Hepatocyte (in vitro differentiated cells): Measurements from ENCODE around the gene TOP1. TPM values are rescaled to one million over a fixed set of nuclear protein-coding genes. Genes with fewer than 3 reads are reported as not detected.

Source experiments
- DNase-seq: peaks from one replicate; pipeline ENCODE4 v3.0.0-alpha.2; 2016; ENCODE audit warnings: low spot score
- H2AFZ ChIP-seq: fragments of 200-600 bp; sonication (generic); 2 replicates; pipeline ENCODE4 v1.6.0; 2016; ENCODE audit warnings: antibody characterized with exemption, mild to moderate bottlenecking
- H3K27ac ChIP-seq: fragments of 200-600 bp; sonication (generic); 2 replicates; pipeline ENCODE4 v1.5.1; 2016; ENCODE audit warnings: mild to moderate bottlenecking
- H3K27me3 ChIP-seq: fragments of 200-600 bp; sonication (generic); 2 replicates; pipeline ENCODE4 v1.6.1; 2016
- H3K36me3 ChIP-seq: fragments of 200-600 bp; sonication (generic); replicated peaks from 2 replicates; pipeline ENCODE4 v1.5.1; 2016; ENCODE audit warnings: low read depth; ENCODE audit not compliant: insufficient read depth
- H3K4me1 ChIP-seq: fragments of 200-600 bp; sonication (generic); 2 replicates; pipeline ENCODE4 v1.5.1; 2016; ENCODE audit warnings: mild to moderate bottlenecking, moderate library complexity; ENCODE audit not compliant: insufficient read depth
- H3K4me2 ChIP-seq: fragments of 200-600 bp; sonication (generic); 2 replicates; pipeline ENCODE4 v1.6.0; 2016
- H3K4me3 ChIP-seq: fragments of 200-600 bp; sonication (generic); 2 replicates; pipeline ENCODE4 v1.5.1; 2016; ENCODE audit warnings: mild to moderate bottlenecking
- H3K79me2 ChIP-seq: fragments of 200-600 bp; sonication (generic); 2 replicates; pipeline ENCODE4 v1.6.0; 2017; ENCODE audit warnings: mild to moderate bottlenecking
- H3K9me2 ChIP-seq: fragments of 200-600 bp; sonication (generic); replicated peaks from 2 replicates; pipeline ENCODE4 v1.6.0; 2017; ENCODE audit warnings: mild to moderate bottlenecking; ENCODE audit not compliant: insufficient read depth
- H3K9me3 ChIP-seq: fragments of 200-600 bp; sonication (generic); 2 replicates; pipeline ENCODE4 v1.5.1; 2016; ENCODE audit warnings: low read depth, mild to moderate bottlenecking
- H4K20me1 ChIP-seq: fragments of 200-600 bp; sonication (generic); 2 replicates; pipeline ENCODE4 v1.6.0; 2016; ENCODE audit warnings: mild to moderate bottlenecking; ENCODE audit not compliant: insufficient read depth, poor library complexity, severe bottlenecking
- EZH2 ChIP-seq: fragments of 200-600 bp; sonication (generic); IDR thresholded peaks from 2 replicates; pipeline ENCODE4 v1.6.1; 2016; ENCODE audit warnings: antibody characterized with exemption, mild to moderate bottlenecking, borderline replicate concordance
- EZH2phosphoT487 ChIP-seq: fragments of 200-600 bp; sonication (generic); IDR thresholded peaks from one replicate; pipeline ENCODE4 v1.6.1; 2018; ENCODE audit warnings: antibody characterized with exemption, mild to moderate bottlenecking, low read depth, moderate library complexity; ENCODE audit not compliant: unreplicated experiment, severe bottlenecking
- WGBS: methylation state at CpG from one replicate; pipeline ENCODE4 v1.1.6; 2016; ENCODE audit warnings: low lambda C conversion rate; ENCODE audit errors: missing lambda C conversion rate; 5-methylcytosine and 5-hydroxymethylcytosine counted together
- polyA plus RNA-seq: library from polyadenylated mRNA; unstranded; fragments of >200 nt; fragmentation: Nextera tagmentation; extraction: Ambion mirVana; gene quantifications from 2 replicates; pipeline ENCODE4 v1.2.1, GENCODE V29; 2016
- total RNA-seq: library from RNA; depleted of rRNA; stranded (reverse); fragments of >200 nt; gene quantifications from 2 replicates; pipeline ENCODE4 v1.2.3, GENCODE V29; 2014
- TF ChIP-seq, protein P1 (sequence below): fragments of 200-600 bp; sonication (generic); IDR thresholded peaks from 2 replicates; pipeline ENCODE4 v1.5.1; 2016; ENCODE audit warnings: antibody characterized with exemption, mild to moderate bottlenecking; ENCODE audit not compliant: poor library complexity

Gene TOP1
- total and polyA plus RNA-seq, 2 experiments from 2014 or later: 28.3 to 38.2 TPM

DNA sequence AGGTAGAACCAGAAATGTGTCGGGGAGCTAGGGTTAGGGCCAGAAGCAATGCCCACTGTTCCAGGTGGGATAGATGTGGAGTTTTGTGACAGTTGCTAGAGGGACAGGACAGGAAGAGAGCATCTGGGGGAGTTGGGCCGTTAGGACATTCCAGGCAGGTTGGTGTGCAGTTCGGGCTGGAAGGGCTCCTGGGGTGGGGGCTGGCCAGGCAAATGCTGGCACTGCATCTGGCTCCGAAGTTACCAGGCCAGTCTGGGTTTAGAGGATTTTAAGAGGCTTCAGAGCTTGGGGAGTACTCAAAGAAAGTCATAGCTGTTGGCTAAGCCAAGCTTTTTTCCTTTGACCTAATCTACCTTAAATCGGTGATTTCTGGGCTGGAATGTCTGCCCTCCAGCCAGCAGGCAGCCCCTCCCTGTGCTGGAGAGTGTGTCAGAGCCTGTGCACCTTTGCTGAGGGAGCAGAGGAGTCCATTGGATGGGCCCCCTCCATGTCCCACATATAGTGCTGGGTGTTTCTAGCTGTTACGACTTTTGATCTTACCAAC, 129.5 kb downstream of the TOP1 start:
- Histone ChIP-seq H3K9me2 (no peaks in the 10 kb centered on the region), H2AFZ (no peak overlapping the region), H3K27ac (no peak overlapping the region), H3K4me3 (no peak overlapping the region), H3K4me1 (peaks cover 10% of the 10 kb centered on the region), H3K4me2 (no peak overlapping the region), H3K27me3 (no peaks in the 10 kb centered on the region), H3K9me3 (no peaks in the 10 kb centered on the region), H3K79me2 (peaks cover 65% of the 10 kb centered on the region), H3K36me3 (no peaks in the 10 kb centered on the region), H4K20me1 (peaks cover 71% of the 10 kb centered on the region)
- TF ChIP-seq, protein P1, sequence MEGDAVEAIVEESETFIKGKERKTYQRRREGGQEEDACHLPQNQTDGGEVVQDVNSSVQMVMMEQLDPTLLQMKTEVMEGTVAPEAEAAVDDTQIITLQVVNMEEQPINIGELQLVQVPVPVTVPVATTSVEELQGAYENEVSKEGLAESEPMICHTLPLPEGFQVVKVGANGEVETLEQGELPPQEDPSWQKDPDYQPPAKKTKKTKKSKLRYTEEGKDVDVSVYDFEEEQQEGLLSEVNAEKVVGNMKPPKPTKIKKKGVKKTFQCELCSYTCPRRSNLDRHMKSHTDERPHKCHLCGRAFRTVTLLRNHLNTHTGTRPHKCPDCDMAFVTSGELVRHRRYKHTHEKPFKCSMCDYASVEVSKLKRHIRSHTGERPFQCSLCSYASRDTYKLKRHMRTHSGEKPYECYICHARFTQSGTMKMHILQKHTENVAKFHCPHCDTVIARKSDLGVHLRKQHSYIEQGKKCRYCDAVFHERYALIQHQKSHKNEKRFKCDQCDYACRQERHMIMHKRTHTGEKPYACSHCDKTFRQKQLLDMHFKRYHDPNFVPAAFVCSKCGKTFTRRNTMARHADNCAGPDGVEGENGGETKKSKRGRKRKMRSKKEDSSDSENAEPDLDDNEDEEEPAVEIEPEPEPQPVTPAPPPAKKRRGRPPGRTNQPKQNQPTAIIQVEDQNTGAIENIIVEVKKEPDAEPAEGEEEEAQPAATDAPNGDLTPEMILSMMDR: no peak
- TF ChIP-seq EZH2 (no peak), EZH2phosphoT487 (no peak)
- WGBS: 77% methylated on average over 6 of the region's 6 CpGs
- no peak for DNase-seq

DNA sequence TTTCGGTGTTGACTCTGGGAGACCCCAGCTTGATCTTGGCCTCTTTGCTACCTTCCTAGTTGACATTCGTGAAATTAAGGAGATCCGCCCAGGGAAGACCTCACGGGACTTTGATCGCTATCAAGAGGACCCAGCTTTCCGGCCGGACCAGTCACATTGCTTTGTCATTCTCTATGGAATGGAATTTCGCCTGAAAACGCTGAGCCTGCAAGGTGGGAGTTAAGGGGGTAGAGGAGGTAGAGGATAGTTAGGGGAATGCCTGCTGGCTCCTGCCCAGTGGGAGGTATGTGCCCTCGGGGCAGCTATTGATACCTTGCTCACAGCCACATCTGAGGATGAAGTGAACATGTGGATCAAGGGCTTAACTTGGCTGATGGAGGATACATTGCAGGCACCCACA, 130.9 kb downstream of the TOP1 start:
- no peaks in the 10 kb centered on the region for H3K9me3 ChIP-seq
- no peak overlapping the region for H3K27ac ChIP-seq
- H3K79me2 ChIP-seq: peaks cover 51% of the 10 kb centered on the region
- H2AFZ ChIP-seq: no peak overlapping the region
- no peaks in the 10 kb centered on the region for H3K9me2 ChIP-seq
- H3K27me3 ChIP-seq: no peaks in the 10 kb centered on the region
- no peak overlapping the region for H3K4me3 ChIP-seq
- H3K4me1 ChIP-seq: peaks cover 10% of the 10 kb centered on the region
- H4K20me1 ChIP-seq: peaks cover 58% of the 10 kb centered on the region
- DNase-seq: no peak
- H3K4me2 ChIP-seq: no peak overlapping the region
- no peaks in the 10 kb centered on the region for H3K36me3 ChIP-seq
- 77% methylated on average over 10 of the region's 10 CpGs for WGBS
- TF ChIP-seq, protein P1: no peak
- TF ChIP-seq EZH2: no peak
- no peak for TF ChIP-seq EZH2phosphoT487

DNA sequence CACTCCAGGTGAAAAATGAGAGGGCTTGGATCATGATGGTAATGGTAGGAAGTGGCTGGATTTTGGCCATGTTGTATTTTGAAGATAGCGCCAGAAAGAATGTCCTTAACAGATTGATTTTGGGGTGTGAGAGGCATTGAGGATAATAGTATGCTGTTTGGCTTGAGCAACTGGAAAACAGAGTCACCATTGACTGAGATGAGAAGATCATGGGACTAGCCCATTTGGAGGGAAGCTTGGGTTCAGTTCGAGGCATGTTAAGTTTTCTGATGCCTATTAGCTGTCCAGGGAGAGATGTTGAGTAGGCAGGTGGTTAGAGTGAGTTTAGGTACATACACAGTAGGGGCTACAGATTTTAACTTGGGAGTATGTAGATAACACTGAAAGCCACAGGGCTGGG, 132.1 kb downstream of the TOP1 start:
- Histone ChIP-seq H4K20me1 (peaks cover 46% of the 10 kb centered on the region), H3K27me3 (no peaks in the 10 kb centered on the region), H3K4me3 (no peak overlapping the region), H2AFZ (no peak overlapping the region), H3K9me2 (no peaks in the 10 kb centered on the region), H3K27ac (no peak overlapping the region), H3K79me2 (peaks cover 40% of the 10 kb centered on the region), H3K9me3 (no peaks in the 10 kb centered on the region), H3K36me3 (no peaks in the 10 kb centered on the region), H3K4me2 (no peak overlapping the region), H3K4me1 (peaks cover 7% of the 10 kb centered on the region)
- no peak for DNase-seq
- TF ChIP-seq EZH2: no peak
- TF ChIP-seq, protein P1: no peak
- TF ChIP-seq EZH2phosphoT487: no peak
- 92% methylated on average over 2 of the region's 2 CpGs for WGBS
